Measurements from ENCODE around the gene TTC31. TPM values are rescaled to one million over a fixed set of nuclear protein-coding genes. Genes with fewer than 3 reads are reported as not detected.

TTC31 gene
- total and polyA plus RNA-seq, 2 donors (not counting 1 experiment from before 2014, with no cell fraction given): 68.5 to 72.3 TPM

DNA sequence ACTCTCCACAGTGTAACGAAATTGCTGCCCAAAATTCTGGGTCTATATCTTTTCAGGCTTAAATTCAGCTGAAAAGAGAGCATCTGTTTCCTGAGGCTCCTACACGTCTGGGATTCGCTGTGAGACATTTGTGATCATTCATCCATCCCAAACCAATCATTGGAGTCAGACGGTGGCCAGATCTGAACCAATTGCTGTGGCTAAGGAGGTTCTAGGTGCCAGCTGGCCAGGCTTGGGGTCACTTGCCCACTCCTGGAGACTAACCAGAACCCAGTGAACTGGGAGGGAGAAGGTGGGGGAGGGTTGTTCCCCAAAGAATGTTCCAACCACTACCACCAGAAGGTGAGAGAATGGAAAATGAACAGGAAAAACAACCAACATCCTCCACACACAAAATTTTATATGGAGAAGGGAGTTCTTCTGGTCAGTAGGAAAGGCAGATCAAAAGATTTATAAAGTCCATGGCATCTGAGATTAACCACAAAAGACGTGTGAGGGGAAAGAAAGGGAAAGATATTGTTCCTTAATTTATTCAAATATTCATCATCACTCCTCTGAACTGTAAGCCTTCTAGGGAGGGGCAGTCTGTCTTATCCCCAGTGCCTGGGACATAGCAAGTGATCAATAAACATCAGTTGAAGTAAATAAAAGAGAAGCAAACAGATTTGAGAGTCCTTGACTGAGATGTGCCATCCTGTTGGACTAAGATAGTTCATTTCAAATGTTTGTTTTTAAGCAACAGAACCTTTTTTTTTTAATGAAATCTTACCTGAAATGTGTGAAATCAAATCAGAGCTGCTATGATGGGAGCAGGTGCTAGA is 38.2 kb upstream of the TTC31 start:
- Histone ChIP-seq H3K4me3 (ENCODE audit: control extremely low read depth in 1 of 5, extremely low read depth in 1 of 5, insufficient read depth in 1 of 5, low read depth in 2 of 5, low read length in 4 of 5) (no peak overlapping the region), H3K36me3 (replicated peaks in 1 of 2; ENCODE audit: control extremely low read depth in 1 of 2, control insufficient read depth in 1 of 2, extremely low read depth in 1 of 2, insufficient read depth in 2 of 2, low read length in 1 of 2) (no peaks in the 10 kb centered on the region), H3K79me2 (ENCODE audit: control insufficient read depth, insufficient read depth, low read length) (no peaks in the 10 kb centered on the region), H2AFZ (ENCODE audit: insufficient read depth, low read depth, low read length, poor library complexity, severe bottlenecking) (no peak overlapping the region), H3K27ac (ENCODE audit: low read length in 2 of 2) (no peak overlapping the region), H3K9me3 (ENCODE audit: control extremely low read depth in 1 of 3, control insufficient read depth in 2 of 3, insufficient read depth in 1 of 3, low read length in 2 of 3) (peaks cover 0 to 9% (median 0%) of the 10 kb centered on the region in 3 donors), H4K20me1 (ENCODE audit: control insufficient read depth, insufficient read depth, low read length, poor library complexity, severe bottlenecking) (no peaks in the 10 kb centered on the region), H3K4me1 (ENCODE audit: control insufficient read depth in 2 of 2, insufficient read depth in 2 of 2, low read length in 2 of 2) (peaks cover 25 to 29% of the 10 kb centered on the region in 2 donors), H3K27me3 (replicated peaks in 1 of 4; ENCODE audit: control extremely low read depth in 1 of 4, control insufficient read depth in 3 of 4, insufficient read depth in 4 of 4, low read length in 3 of 4) (peaks cover 0 to 41% (median 13%) of the 10 kb centered on the region in 4 experiments), H3K4me2 (replicated peaks; ENCODE audit: low read depth, low read length, poor library complexity, severe bottlenecking) (no peak overlapping the region), H3K9ac (ENCODE audit: low read length) (no peak overlapping the region)
- POLR2A ChIA-PET: interaction anchor here (1.3 kb wide), 1 partner anchor 10 kb away, joined by 3 read pairs; no protein-coding TSS in a partner anchor
- CTCF ChIA-PET: no interaction called here
- ATAC-seq (ENCODE audit: low read depth): no peak
- peaks cover 19% of the 10 kb centered on the region for H3K27me3 Mint-ChIP-seq
- peaks cover 18% of the 10 kb centered on the region for H3K4me1 Mint-ChIP-seq
- no peak for DNase-seq
- H3K9me3 Mint-ChIP-seq (ENCODE audit: insufficient read depth): no peaks in the 10 kb centered on the region
- intact Hi-C loops (cut with micrococcal nuclease): no loop called here
- no peak overlapping the region for H3K4me3 Mint-ChIP-seq
- 10% methylated on average over 3 of the region's 5 CpGs for WGBS (ENCODE audit: insufficient coverage)
- no peak for TF ChIP-seq EZH2 (IDR thresholded peaks at IDR 0.05; ENCODE audit: borderline replicate concordance, insufficient read depth, low read depth, low read length, poor library complexity, severe bottlenecking)
- TF ChIP-seq, protein P1, sequence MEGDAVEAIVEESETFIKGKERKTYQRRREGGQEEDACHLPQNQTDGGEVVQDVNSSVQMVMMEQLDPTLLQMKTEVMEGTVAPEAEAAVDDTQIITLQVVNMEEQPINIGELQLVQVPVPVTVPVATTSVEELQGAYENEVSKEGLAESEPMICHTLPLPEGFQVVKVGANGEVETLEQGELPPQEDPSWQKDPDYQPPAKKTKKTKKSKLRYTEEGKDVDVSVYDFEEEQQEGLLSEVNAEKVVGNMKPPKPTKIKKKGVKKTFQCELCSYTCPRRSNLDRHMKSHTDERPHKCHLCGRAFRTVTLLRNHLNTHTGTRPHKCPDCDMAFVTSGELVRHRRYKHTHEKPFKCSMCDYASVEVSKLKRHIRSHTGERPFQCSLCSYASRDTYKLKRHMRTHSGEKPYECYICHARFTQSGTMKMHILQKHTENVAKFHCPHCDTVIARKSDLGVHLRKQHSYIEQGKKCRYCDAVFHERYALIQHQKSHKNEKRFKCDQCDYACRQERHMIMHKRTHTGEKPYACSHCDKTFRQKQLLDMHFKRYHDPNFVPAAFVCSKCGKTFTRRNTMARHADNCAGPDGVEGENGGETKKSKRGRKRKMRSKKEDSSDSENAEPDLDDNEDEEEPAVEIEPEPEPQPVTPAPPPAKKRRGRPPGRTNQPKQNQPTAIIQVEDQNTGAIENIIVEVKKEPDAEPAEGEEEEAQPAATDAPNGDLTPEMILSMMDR (IDR thresholded peaks at IDR 0.05): no peak
- H3K27ac Mint-ChIP-seq: no peak overlapping the region
